GM23338 (cell line): Measurements from ENCODE around the gene GRIK4. TPM values are rescaled to one million over a fixed set of nuclear protein-coding genes. Genes with fewer than 3 reads are reported as not detected.

Experiments used
- ATAC-seq: fragments of 200-7000 bp; cut with Tn5 transposase; 3 replicates; pipeline ENCODE4 v1.9.1; 2020
- DNase-seq: peaks from one replicate; pipeline ENCODE4 v3.0.0-alpha.2; 2015; ENCODE audit warnings: low spot score
- H2AFZ ChIP-seq: fragments of 200-600 bp; sonication (generic); 2 replicates; pipeline ENCODE4 v1.8.0; 2016; ENCODE audit warnings: antibody characterized with exemption, mild to moderate bottlenecking, moderate library complexity
- H3F3A ChIP-seq: fragments of 200-600 bp; sonication (generic); replicated peaks from 2 replicates; pipeline ENCODE4 v1.8.0; 2017; ENCODE audit warnings: antibody characterized with exemption, mixed run types, low read depth
- H3K27ac ChIP-seq: fragments of 200-600 bp; sonication (generic); 2 replicates; pipeline ENCODE4 v1.6.1; 2016; ENCODE audit warnings: low read depth
- H3K27me3 ChIP-seq: fragments of 200-600 bp; sonication (generic); 2 replicates; pipeline ENCODE4 v1.8.0; 2016; ENCODE audit warnings: mild to moderate bottlenecking, mixed run types, moderate library complexity; ENCODE audit not compliant: insufficient read depth
- H3K36me3 ChIP-seq: fragments of 200-600 bp; sonication (generic); 2 replicates; pipeline ENCODE4 v1.8.0; 2016; ENCODE audit warnings: mild to moderate bottlenecking; ENCODE audit not compliant: insufficient read depth
- H3K4me1 ChIP-seq: fragments of 200-600 bp; sonication (generic); 2 replicates; pipeline ENCODE4 v1.8.0; 2016; ENCODE audit warnings: mild to moderate bottlenecking, moderate library complexity; ENCODE audit not compliant: insufficient read depth
- H3K4me2 ChIP-seq: fragments of 200-600 bp; sonication (generic); 2 replicates; pipeline ENCODE4 v1.7.1; 2017; ENCODE audit warnings: mixed run types
- H3K4me3 ChIP-seq: fragments of 200-600 bp; sonication (generic); 2 replicates; pipeline ENCODE4 v1.6.1; 2016; ENCODE audit warnings: mixed run types
- H3K79me2 ChIP-seq: fragments of 200-600 bp; sonication (generic); replicated peaks from 2 replicates; pipeline ENCODE4 v1.8.0; 2017; ENCODE audit warnings: mild to moderate bottlenecking; ENCODE audit not compliant: insufficient read depth
- H3K9me2 ChIP-seq: fragments of 200-600 bp; sonication (generic); 2 replicates; pipeline ENCODE4 v1.8.0; 2017; ENCODE audit not compliant: insufficient read depth
- H4K20me1 ChIP-seq: fragments of 200-600 bp; sonication (generic); replicated peaks from 2 replicates; pipeline ENCODE4 v1.8.0; 2017; ENCODE audit warnings: mild to moderate bottlenecking; ENCODE audit not compliant: insufficient read depth
- H3K27ac Mint-ChIP-seq: 2 replicates; pipeline ENCODE4 v1.8.0; 2020; ENCODE audit warnings: inconsistent platforms, mild to moderate bottlenecking, moderate library complexity, mixed read lengths
- H3K27me3 Mint-ChIP-seq: 3 replicates; pipeline ENCODE4 v1.8.0; 2022; ENCODE audit warnings: low read depth, mild to moderate bottlenecking, moderate library complexity, mixed read lengths, inconsistent platforms; ENCODE audit not compliant: insufficient read depth, poor library complexity
- H3K36me3 Mint-ChIP-seq: 3 replicates; pipeline ENCODE4 v1.8.0; 2021; ENCODE audit warnings: low read depth, mild to moderate bottlenecking, inconsistent platforms, moderate library complexity, mixed read lengths
- H3K4me1 Mint-ChIP-seq: 3 replicates; pipeline ENCODE4 v1.8.0; 2020; ENCODE audit warnings: mild to moderate bottlenecking, inconsistent platforms, mixed read lengths
- H3K4me3 Mint-ChIP-seq: 3 replicates; pipeline ENCODE4 v1.8.0; 2021; ENCODE audit warnings: moderate library complexity, mild to moderate bottlenecking, inconsistent platforms, mixed read lengths
- H3K9me3 Mint-ChIP-seq: 3 replicates; pipeline ENCODE4 v1.8.0; 2020; ENCODE audit warnings: moderate library complexity, mild to moderate bottlenecking, inconsistent platforms, mixed read lengths
- EZH2phosphoT487 ChIP-seq: fragments of 200-600 bp; sonication (generic); IDR thresholded peaks from one replicate; pipeline ENCODE4 v1.8.1; 2018; ENCODE audit warnings: antibody characterized with exemption; ENCODE audit not compliant: unreplicated experiment
- NANOG ChIP-seq: IDR thresholded peaks from 2 replicates; pipeline ENCODE4 v1.6.1; 2016; ENCODE audit warnings: antibody characterized with exemption, borderline replicate concordance
- STAT1 ChIP-seq: IDR thresholded peaks from one replicate; pipeline ENCODE4 v1.6.1; 2016; ENCODE audit warnings: antibody characterized with exemption; ENCODE audit not compliant: unreplicated experiment
- ZNF331 ChIP-seq: fragments of 250-450 bp; sonication (Bioruptor Pico); IDR thresholded peaks from 2 replicates; pipeline ENCODE4 v1.5.0; 2020; ENCODE audit warnings: low read depth, mild to moderate bottlenecking, moderate library complexity
- polyA plus RNA-seq: library from polyadenylated mRNA; unstranded; fragments of >200 nt; fragmentation: Nextera tagmentation; extraction: Ambion mirVana; gene quantifications from 2 replicates; pipeline ENCODE4 v1.2.1, GENCODE V29; 2016
- total RNA-seq: library from RNA; depleted of rRNA; stranded (reverse); fragments of >200 nt; shearing (Covaris generic); gene quantifications from 2 replicates; pipeline ENCODE4 v1.2.3, GENCODE V29; 2014
- TF ChIP-seq, protein P1 (sequence below): fragments of 250-450 bp; sonication (Bioruptor Pico); IDR thresholded peaks from 2 replicates; pipeline ENCODE4 v1.5.0; 2020; ENCODE audit warnings: mild to moderate bottlenecking, moderate library complexity
- TF ChIP-seq, protein P2 (sequence below): IDR thresholded peaks from one replicate; pipeline ENCODE4 v1.6.1; 2018; ENCODE audit warnings: antibody characterized with exemption; ENCODE audit not compliant: unreplicated experiment

GRIK4 gene
- total and polyA plus RNA-seq, 2 experiments from 2014 or later: 0.63 to 2.2 TPM

DNA sequence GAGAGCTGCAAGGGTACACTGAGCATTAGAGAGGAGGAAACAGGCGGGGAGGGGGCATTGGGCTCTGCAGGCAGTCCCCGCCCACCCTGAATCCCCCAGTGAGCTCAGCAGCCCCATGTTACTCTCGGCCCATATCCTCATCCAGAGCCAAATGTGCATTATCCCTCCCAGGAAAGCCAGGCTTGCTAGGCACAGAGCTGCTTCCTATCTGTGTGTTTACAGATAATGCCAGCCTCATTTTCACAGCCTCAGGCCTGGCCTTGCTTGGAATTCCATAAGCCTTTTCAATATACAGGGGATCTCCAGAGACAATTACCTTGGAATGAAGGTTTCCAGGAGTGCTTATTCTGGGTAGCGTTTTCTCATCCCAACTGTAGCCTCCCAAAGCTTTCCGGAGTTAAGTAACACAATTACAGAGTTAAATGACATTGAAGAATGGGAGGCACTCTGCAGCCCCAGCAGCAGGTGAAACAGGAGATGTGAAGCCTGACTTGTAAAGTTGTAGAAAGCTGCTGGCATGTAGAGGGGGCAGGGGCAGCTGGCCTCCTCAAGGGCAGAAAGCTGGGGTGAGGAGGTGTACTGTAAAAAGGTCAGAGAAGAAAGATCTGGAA, 420.9 kb downstream of the GRIK4 start (continued):
- TF ChIP-seq, protein P1, sequence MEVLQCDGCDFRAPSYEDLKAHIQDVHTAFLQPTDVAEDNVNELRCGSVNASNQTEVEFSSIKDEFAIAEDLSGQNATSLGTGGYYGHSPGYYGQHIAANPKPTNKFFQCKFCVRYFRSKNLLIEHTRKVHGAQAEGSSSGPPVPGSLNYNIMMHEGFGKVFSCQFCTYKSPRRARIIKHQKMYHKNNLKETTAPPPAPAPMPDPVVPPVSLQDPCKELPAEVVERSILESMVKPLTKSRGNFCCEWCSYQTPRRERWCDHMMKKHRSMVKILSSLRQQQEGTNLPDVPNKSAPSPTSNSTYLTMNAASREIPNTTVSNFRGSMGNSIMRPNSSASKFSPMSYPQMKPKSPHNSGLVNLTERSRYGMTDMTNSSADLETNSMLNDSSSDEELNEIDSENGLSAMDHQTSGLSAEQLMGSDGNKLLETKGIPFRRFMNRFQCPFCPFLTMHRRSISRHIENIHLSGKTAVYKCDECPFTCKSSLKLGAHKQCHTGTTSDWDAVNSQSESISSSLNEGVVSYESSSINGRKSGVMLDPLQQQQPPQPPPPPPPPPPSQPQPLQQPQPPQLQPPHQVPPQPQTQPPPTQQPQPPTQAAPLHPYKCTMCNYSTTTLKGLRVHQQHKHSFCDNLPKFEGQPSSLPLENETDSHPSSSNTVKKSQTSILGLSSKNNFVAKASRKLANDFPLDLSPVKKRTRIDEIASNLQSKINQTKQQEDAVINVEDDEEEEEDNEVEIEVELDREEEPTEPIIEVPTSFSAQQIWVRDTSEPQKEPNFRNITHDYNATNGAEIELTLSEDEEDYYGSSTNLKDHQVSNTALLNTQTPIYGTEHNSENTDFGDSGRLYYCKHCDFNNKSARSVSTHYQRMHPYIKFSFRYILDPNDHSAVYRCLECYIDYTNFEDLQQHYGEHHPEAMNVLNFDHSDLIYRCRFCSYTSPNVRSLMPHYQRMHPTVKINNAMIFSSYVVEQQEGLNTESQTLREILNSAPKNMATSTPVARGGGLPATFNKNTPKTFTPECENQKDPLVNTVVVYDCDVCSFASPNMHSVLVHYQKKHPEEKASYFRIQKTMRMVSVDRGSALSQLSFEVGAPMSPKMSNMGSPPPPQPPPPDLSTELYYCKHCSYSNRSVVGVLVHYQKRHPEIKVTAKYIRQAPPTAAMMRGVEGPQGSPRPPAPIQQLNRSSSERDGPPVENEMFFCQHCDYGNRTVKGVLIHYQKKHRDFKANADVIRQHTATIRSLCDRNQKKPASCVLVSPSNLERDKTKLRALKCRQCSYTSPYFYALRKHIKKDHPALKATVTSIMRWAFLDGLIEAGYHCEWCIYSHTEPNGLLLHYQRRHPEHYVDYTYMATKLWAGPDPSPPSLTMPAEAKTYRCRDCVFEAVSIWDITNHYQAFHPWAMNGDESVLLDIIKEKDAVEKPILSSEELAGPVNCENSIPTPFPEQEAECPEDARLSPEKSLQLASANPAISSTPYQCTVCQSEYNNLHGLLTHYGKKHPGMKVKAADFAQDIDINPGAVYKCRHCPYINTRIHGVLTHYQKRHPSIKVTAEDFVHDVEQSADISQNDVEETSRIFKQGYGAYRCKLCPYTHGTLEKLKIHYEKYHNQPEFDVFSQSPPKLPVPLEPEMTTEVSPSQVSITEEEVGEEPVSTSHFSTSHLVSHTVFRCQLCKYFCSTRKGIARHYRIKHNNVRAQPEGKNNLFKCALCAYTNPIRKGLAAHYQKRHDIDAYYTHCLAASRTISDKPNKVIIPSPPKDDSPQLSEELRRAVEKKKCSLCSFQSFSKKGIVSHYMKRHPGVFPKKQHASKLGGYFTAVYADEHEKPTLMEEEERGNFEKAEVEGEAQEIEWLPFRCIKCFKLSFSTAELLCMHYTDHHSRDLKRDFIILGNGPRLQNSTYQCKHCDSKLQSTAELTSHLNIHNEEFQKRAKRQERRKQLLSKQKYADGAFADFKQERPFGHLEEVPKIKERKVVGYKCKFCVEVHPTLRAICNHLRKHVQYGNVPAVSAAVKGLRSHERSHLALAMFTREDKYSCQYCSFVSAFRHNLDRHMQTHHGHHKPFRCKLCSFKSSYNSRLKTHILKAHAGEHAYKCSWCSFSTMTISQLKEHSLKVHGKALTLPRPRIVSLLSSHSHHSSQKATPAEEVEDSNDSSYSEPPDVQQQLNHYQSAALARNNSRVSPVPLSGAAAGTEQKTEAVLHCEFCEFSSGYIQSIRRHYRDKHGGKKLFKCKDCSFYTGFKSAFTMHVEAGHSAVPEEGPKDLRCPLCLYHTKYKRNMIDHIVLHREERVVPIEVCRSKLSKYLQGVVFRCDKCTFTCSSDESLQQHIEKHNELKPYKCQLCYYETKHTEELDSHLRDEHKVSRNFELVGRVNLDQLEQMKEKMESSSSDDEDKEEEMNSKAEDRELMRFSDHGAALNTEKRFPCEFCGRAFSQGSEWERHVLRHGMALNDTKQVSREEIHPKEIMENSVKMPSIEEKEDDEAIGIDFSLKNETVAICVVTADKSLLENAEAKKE (CRISPR knock-in tag): no peak
- TF ChIP-seq, protein P2, sequence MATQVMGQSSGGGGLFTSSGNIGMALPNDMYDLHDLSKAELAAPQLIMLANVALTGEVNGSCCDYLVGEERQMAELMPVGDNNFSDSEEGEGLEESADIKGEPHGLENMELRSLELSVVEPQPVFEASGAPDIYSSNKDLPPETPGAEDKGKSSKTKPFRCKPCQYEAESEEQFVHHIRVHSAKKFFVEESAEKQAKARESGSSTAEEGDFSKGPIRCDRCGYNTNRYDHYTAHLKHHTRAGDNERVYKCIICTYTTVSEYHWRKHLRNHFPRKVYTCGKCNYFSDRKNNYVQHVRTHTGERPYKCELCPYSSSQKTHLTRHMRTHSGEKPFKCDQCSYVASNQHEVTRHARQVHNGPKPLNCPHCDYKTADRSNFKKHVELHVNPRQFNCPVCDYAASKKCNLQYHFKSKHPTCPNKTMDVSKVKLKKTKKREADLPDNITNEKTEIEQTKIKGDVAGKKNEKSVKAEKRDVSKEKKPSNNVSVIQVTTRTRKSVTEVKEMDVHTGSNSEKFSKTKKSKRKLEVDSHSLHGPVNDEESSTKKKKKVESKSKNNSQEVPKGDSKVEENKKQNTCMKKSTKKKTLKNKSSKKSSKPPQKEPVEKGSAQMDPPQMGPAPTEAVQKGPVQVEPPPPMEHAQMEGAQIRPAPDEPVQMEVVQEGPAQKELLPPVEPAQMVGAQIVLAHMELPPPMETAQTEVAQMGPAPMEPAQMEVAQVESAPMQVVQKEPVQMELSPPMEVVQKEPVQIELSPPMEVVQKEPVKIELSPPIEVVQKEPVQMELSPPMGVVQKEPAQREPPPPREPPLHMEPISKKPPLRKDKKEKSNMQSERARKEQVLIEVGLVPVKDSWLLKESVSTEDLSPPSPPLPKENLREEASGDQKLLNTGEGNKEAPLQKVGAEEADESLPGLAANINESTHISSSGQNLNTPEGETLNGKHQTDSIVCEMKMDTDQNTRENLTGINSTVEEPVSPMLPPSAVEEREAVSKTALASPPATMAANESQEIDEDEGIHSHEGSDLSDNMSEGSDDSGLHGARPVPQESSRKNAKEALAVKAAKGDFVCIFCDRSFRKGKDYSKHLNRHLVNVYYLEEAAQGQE: no peak
- TF ChIP-seq STAT1: no peak
- no peak for TF ChIP-seq EZH2phosphoT487
- no peak for TF ChIP-seq NANOG

DNA sequence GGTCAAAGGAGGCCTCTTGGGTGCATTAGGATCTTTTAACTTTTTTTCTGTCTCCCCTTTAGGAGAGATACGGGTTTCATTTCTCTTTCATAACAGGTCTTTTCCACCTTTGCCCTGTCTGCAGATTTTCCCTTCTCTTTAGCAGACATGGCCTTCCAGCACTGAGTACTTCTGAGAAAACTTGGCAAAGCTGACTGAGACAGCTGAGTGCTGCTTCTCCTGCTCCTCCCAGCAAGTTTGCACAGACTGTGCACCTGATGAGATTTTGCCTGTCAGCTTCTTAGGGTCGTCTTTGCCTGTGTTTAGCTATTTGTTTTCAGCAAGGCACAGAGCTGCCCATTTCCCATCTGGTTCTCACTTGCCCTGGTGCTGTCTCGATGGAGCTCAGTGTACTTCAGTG, 424.8 kb downstream of the GRIK4 start:
- DNase-seq: no peak
- TF ChIP-seq EZH2phosphoT487: no peak
- no peak for TF ChIP-seq ZNF331

More for the DNA sequence above, 424.8 kb downstream of the GRIK4 start:
- Histone ChIP-seq H3K4me2 (no peak overlapping the region), H2AFZ (no peak overlapping the region), H3F3A (no peaks in the 10 kb centered on the region), H3K9me2 (no peaks in the 10 kb centered on the region), H3K4me3 (no peak overlapping the region), H4K20me1 (no peaks in the 10 kb centered on the region), H3K27ac (no peak overlapping the region), H3K36me3 (no peaks in the 10 kb centered on the region), H3K27me3 (no peaks in the 10 kb centered on the region), H3K4me1 (peaks cover 15% of the 10 kb centered on the region), H3K79me2 (no peaks in the 10 kb centered on the region)
- peaks cover 3% of the 10 kb centered on the region for H3K27me3 Mint-ChIP-seq
- no peak for ATAC-seq
- no peaks in the 10 kb centered on the region for H3K36me3 Mint-ChIP-seq
- no peak overlapping the region for H3K27ac Mint-ChIP-seq
- H3K4me3 Mint-ChIP-seq: no peak overlapping the region
- no peaks in the 10 kb centered on the region for H3K9me3 Mint-ChIP-seq
- peaks cover 33% of the 10 kb centered on the region for H3K4me1 Mint-ChIP-seq
